ENCODE data around the gene OR6J1. TPM values are rescaled to one million over a fixed set of nuclear protein-coding genes. Genes with fewer than 3 reads are reported as not detected.
"Not testable (repeated sequence)": the region's sequence is repeated elsewhere in the genome, so short reads cannot be mapped to it uniquely, and the experiment has no call there.

Gene OR6J1
- total RNA-seq, 2 donors from 2014 or later, result not detected

DNA sequence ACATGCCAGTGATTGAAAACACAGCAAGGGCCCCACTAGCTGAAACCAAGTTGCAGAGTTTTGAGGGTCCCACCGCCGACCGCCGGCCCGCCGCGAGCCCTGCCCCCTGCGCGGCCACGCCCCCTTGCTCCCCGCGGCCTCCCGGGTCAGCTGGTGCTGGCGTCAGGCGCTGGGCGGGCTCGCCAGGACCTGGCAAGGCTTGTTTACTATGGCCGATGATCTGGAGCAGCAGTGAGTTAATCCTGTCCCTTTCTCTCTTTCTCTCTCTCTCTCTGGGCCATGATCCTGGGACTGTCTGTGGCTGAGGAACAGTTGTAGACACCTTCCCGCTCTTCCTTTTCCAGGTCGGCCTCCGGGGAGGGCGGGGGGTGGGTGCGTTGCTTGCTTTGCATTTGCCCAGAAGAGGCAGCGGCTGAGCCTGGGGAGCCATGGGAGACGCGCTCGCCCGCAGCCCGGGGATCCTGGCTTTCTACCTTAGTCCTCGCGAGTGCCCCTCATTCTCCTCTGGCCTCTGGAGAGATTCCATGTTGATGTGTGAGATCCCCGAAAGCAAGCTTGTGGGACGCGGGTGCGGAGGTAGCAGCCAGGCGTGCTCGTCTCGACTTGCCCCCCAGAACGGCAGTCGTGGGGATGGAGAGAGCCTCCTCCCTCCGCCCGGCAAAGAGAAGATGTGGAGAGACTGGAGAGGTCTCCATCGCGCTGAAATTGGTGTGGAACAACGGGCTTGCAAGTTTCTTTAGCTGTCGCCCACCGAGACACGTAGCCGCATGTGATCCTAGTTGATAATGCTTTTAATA is 45.9 kb downstream of the OR6J1 start, which contains the start of gene ABHD4:
TSS of gene ABHD4 (plus strand) at position 202 of the 797 bp plus-strand sequence. CDS start at position 209, 7 bp downstream.
- H3K36me3 Mint-ChIP-seq, result peaks cover 8 to 33% of the 10 kb centered on the region in 2 donors
- DNase-seq (ENCODE audit: low spot score in 2 of 2), result peak; percentile 74 to 77

DNA sequence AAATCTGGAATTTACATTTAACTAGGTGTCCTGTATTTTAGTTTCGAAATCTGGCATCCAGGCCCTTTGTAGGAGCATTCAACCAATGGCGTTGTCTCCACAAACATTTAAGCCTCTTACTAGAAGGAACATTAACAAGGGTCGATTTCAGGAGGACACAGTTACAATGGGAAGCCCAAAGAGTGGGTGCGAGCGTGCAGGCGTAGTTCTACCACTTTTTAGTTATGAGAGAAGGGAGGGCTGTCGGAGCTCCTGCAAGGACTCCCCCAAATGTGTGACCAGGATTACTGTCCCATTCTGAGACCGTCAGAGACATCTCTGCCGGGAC is 46.4 kb downstream of the OR6J1 start:
- Mint-ChIP-seq H3K27ac (peak overlapping the region; percentile 10 to 86), H3K36me3 (peaks cover 8 to 27% of the 10 kb centered on the region in 2 donors)
- no peak for ATAC-seq

More for the DNA sequence above, 45.9 kb downstream of the OR6J1 start, which contains the start of gene ABHD4:
- peak within 1 kb of the TSS; percentile 86 to 94 for H3K27ac Mint-ChIP-seq
- peak; percentile 92 to 96 for ATAC-seq
- no peaks in the 10 kb centered on the region for H3K9me3 Mint-ChIP-seq

DNA sequence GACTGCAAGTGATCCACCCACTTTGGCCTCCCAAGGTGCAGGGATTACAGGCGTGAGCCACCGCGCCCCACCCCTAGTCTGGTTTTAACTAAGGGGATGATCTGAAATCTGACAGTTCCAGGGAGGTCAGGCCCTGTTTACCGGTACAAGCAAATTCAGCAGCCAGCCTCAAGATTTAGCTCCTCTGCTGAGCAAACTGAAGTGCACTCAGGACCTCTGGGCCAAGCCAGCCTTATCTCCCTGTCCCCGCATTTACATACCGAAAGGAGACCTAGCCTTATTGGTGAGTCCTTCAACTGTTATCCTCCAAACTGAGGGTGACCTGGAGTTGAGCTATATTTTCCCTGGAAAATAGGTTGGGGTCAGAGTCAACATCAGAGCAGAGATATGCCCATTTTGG is 46.9 kb downstream of the OR6J1 start:
- no peak for ATAC-seq
- Mint-ChIP-seq H3K27ac (peak overlapping the region in 1 of 2 donors; percentile 86), H3K36me3 (peaks cover 8 to 22% of the 10 kb centered on the region in 2 donors)

More for the DNA sequence above, 46.4 kb downstream of the OR6J1 start:
- H3K9me3 Mint-ChIP-seq, result no peaks in the 10 kb centered on the region
- DNase-seq (ENCODE audit: low spot score in 2 of 2), result no peak

DNA sequence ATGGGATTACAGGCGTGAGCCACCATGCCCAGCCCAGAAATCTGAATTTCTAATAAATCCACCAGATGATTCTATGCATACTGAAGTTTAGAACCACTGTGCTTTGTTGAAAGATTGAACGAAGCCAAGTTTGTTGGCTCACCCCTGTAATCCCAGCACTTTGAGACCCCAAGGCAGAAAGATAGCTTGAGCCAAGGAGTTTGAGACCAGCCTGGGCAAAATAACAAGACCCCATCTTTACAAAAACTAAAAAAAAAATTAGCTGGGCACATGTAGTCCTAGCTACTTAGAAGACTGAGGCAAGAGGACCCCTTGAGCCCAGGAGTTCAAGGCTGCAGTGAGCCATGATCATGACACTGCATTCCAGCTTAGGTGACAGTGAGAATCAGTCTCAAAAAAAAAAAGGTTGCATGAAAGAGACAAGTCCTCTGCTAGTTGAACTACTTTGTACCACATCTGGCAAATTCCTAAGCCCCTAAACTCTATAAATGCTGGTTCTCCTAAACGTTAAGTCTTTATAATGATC is 47.7 kb downstream of the OR6J1 start:
- DNase-seq (ENCODE audit: low spot score in 2 of 2), result no peak
- H3K9me3 Mint-ChIP-seq, result no peaks in the 10 kb centered on the region
- H3K27ac Mint-ChIP-seq, result no peak overlapping the region
- no peak for ATAC-seq
- H3K36me3 Mint-ChIP-seq, result peaks cover 8 to 15% of the 10 kb centered on the region in 2 donors

More for the DNA sequence above, 46.9 kb downstream of the OR6J1 start:
- no peak for DNase-seq (ENCODE audit: low spot score in 2 of 2)
- H3K9me3 Mint-ChIP-seq, result no peaks in the 10 kb centered on the region

DNA sequence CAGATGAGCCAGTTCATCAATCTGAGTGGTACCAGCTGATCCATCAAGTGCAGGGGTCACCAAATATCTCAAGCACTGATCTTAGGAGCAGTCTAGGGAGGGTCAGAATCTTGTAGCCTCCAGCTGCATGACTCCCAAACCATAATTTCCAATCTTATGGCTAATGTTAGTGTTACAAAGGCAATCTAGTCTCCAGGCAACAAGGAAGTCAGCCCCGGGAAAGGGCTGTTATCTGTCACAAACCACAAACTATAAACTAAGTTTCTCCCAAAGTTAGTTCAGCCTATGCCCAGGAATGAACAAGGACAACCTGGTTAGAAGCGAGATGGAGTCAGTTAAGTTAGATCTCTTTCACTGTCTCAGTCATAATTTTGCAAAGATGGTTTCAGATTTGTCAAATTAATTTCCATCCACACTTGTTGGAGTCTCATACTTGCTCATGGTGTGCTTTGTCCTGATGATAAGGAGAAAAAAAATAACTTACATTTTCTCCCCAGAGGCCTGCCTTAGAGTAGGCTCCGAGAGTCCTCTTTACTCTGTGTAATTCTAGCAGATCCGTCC is 49.9 kb downstream of the OR6J1 start:
- Mint-ChIP-seq H3K9me3 (no peaks in the 10 kb centered on the region), H3K36me3 (peaks cover 8 to 12% of the 10 kb centered on the region in 2 donors), H3K27ac (no peak overlapping the region)
- ATAC-seq, result no peak
- no peak for DNase-seq (ENCODE audit: low spot score in 2 of 2)

DNA sequence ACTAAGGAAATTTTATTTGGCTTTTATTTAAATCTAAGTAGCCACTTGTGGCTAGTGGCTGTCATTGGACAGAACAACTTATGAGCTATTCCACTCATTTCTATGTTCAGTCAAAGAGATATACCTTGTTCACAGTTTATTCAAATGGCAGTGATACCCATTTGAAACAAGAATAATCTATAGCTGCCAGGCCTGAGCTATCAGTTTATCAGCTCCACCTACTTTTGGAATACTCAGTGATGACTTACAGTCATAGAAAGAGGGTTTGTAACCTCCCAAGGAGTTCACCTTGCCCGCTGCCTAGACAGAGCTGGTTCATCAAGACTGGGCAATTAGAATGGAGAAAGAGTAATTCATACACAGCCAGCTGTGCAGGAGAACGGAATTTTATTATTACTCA is 50.6 kb downstream of the OR6J1 start:
- no peak for DNase-seq (ENCODE audit: low spot score in 2 of 2)
- no peaks in the 10 kb centered on the region for H3K9me3 Mint-ChIP-seq
- H3K27ac Mint-ChIP-seq, result no peak overlapping the region
- H3K36me3 Mint-ChIP-seq, result peaks cover 4 to 5% of the 10 kb centered on the region in 2 donors
- no peak for ATAC-seq

DNA sequence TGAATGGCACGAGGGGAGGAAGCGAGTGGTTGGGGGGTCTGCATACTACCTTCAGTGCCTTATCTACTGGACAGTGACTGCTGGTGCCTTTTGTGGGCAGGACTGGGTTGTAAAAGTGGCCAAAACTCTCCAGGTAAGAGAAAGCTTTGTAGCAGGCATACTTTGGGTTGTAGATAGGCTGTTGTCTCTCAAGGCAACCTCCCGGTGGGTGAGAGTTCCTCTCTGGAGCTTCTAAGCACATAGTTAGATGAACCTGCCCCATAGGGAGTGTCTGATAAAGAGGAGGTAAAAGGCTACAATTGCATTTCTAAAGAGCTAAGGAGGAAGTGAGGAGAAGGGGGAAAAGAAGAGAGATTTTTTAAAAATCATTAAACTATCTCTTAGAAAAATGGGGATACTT is 51.0 kb downstream of the OR6J1 start:
- no peaks in the 10 kb centered on the region for H3K9me3 Mint-ChIP-seq
- H3K27ac Mint-ChIP-seq, result peak overlapping the region in 1 of 2 donors; percentile 44
- ATAC-seq, result no peak
- peaks cover under 1 to 1% of the 10 kb centered on the region in 2 donors for H3K36me3 Mint-ChIP-seq
- no peak for DNase-seq (ENCODE audit: low spot score in 2 of 2)

DNA sequence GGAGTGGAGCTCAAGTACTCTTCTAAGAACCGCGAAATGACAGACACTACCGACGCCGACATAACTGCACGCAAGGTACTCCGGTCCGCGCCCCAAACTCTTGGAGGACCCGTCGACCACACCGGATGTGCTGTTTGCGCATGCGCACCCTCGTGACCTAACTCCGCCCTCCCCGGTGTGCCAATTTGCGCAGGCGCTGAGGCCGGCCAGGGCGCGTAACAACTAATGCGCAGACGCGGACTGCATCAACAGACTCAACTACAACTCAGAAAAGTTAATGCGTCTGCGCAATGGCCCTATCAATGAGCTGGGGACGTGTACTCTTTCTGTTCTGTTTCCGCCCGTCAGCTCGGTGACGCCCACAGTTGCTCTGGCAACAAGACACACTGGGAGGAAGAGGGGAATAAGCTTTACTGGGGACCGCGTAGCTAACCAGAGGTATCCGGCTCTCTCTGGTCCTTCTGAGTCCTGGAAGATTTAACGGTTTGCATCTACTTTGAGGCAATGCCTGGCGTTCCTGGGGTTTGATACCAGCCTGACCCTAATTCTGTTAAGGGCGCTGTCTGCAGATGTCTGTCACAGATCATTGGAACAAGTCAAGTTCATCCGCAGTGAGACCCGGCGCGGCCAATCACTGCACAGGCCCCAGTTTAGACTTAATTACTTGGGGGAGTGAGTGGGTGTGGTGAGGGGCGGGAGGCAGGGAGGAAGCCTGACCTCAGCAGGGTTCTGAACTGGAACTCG is 54.9 kb downstream of the OR6J1 start, which contains the start of gene DAD1:
TSS of gene DAD1 (minus strand) at position 129 of the 744 bp plus-strand sequence. CDS start at position 62, 67 bp downstream.
- peak within 1 kb of the TSS; percentile 98 to 100 for H3K27ac Mint-ChIP-seq
- H3K36me3 Mint-ChIP-seq, result peaks cover 21 to 23% of the 10 kb centered on the region in 2 donors
- H3K9me3 Mint-ChIP-seq, result no peaks in the 10 kb centered on the region
- peak; percentile 90 for ATAC-seq
- DNase-seq (ENCODE audit: low spot score in 2 of 2), result peak; percentile 100

DNA sequence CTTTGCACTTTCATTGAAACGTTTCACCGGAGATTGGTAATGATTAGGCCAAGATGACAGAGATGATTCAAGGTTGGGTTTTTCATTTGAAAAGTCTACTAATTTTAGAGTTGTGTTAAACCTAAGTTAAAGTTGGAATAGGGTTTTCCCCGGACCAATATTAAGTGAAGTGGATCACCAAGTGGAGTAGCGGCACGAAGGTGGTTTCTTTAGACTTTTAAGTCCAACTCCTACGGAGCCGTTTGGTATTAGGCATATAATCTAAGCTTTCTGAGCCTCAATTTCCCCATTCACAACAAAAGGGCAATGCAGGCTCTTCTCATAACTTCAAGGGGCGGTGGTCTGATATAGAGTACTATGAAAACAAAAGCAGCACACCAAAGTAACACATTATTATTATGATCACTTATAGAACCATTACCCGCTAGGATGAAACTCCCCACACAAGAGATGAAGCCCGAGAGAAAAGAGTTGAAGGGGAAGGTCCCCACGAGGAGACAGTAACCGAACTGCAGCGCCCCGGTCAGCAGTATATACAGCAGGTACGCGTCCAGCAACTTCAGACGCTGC is 55.5 kb downstream of the OR6J1 start:
- Mint-ChIP-seq H3K27ac (peak overlapping the region; percentile 98 to 100), H3K36me3 (peaks cover 23 to 30% of the 10 kb centered on the region in 2 donors), H3K9me3 (no peaks in the 10 kb centered on the region)
- ATAC-seq (peak; percentile 34 to 42), DNase-seq (ENCODE audit: low spot score in 2 of 2) (peak in 1 of 2 donors; percentile 27)

DNA sequence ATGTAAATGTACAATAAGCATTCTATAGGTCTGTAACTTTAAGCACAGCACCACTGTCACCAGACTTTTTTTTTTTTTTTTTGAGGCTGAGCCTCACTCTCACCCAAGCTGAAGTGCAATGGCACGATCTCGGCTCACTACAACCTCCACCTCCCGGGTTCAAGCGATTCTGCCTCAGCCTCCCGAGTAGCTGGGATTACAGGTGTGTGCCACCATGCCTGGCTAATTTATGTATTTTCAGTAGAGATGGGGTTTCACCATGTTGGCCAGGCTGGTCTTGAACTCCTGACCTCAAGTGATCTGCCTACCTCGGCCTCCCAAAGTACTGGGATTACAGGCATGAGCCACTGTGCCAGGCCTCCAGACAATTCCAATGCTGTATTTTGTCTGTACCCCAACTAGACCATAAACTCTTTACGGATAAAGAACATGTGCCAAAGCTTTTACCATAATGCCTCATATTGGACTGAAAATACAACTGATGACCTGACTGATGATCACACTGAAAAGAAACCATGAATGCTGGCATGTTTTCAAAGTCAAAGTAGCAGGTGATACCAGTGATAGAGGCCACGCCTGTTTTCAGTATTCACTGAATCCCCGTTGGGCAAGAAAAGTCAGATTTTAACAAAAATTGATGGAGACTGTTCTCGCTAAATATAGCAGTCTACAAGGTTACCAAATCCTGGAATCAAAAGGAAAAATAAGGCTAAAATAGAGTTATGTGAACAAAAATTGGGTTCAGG is 56.3 kb downstream of the OR6J1 start:
- Mint-ChIP-seq H3K36me3 (peaks cover 30 to 35% of the 10 kb centered on the region in 2 donors), H3K27ac (peak overlapping the region; percentile 98 to 100)
- H3K9me3 Mint-ChIP-seq; DNase-seq (ENCODE audit: low spot score in 2 of 2): not testable (repeated sequence)
- peak in 1 of 2 donors; percentile 4 for ATAC-seq

DNA sequence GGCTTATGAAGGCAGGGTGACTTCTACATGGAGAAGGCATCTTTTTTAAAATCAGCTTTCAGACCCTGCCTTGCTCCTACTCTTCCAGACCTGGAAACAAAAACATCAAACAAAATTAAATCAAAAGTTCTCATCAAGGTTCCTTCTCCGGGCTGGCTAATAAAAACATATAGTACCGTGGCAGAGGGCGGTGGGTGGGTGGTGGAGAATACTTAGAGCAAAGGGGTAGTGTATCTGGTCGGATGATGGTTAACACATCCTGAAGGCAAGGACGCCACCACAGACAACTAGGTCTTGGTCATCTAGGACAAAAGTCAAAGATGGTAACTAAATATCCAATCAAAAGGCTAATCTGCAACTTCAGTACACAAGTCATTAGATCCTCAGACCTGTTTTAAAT is 56.9 kb downstream of the OR6J1 start:
- ATAC-seq (no peak), DNase-seq (ENCODE audit: low spot score in 2 of 2) (no peak)
- Mint-ChIP-seq H3K27ac (peak overlapping the region; percentile 98 to 100), H3K9me3 (no peaks in the 10 kb centered on the region), H3K36me3 (peaks cover 34 to 35% of the 10 kb centered on the region in 2 donors)

DNA sequence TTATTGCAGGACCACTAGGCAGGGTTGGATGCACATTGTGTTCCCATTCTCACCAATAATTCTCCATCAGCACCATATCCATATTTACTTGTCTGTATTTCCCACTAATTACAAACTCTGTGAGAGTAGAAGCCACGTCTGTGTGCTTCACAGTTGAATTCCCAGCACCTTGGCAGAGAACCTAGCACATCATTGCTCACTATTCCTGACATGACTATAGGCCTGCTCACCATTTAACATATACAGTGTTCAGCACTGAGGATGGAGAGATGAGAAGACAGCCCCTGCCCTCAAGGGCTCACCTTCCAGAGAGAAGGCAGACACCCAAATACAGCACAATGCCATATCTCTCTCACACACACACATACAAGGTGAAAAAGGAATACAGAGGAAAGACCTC is 60.2 kb downstream of the OR6J1 start:
- Mint-ChIP-seq H3K9me3 (no peaks in the 10 kb centered on the region), H3K27ac (peak overlapping the region; percentile 31 to 100), H3K36me3 (peaks cover 34 to 49% of the 10 kb centered on the region in 2 donors)
- no peak for DNase-seq (ENCODE audit: low spot score in 2 of 2)
- peak; percentile 18 to 24 for ATAC-seq
